ENCODE measurements around the gene SSPN.

GRCh38 chr12:26279908-26280307 lies 84.5 kb downstream of the SSPN start:
- TF ChIP-seq TAF1 (IDR thresholded peaks at IDR 0.05; ENCODE audit: borderline replicate concordance, low read depth, low read length) (no peak), POLR2A (IDR thresholded peaks at IDR 0.05; ENCODE audit: low read depth, low read length) (no peak)

Measured in GM12892 (cell line).